A549 (cell line): Measurements from ENCODE around the gene MGLL. TPM values are rescaled to one million over a fixed set of nuclear protein-coding genes. Genes with fewer than 3 reads are reported as not detected.
A peak's percentile ranks its signal among the peaks of the same experiment; 100 is the strongest.

Experiments used
- ATAC-seq, 2 experiments: fragments of 200-7000 bp in 1 of 2; fragments of >200 bp in 1 of 2; cut with Nextera tagmentation in 1 of 2; cut with Tn5 transposase in 1 of 2; 3 replicates each; pipeline versions ENCODE4 v1.8.0 to v1.9.1; 2018 to 2020; ENCODE audit warnings: mild to moderate bottlenecking in 1 of 2, moderate library complexity in 1 of 2
- CTCF ChIA-PET: fragments of 300-600 bp; sonication (Branson Sonifier 250); formaldehyde crosslinking; extraction: SDS; loops from one replicate; lab custom pipeline; 2021; ENCODE audit warnings: antibody characterized with exemption, inconsistent platforms; lab: Yijun Ruan, JAX
- POLR2A ChIA-PET: fragments of 350-600 bp; formaldehyde crosslinking; extraction: SDS; loops from one replicate; lab custom pipeline; 2021; ENCODE audit warnings: antibody characterized with exemption, inconsistent platforms; lab: Yijun Ruan, JAX
- DNase-seq, 2 experiments: peaks; one replicate each; pipeline versions ENCODE4 v3.0.0 to v3.0.0-alpha.2; 2011 to 2016; ENCODE audit warnings: low read depth in 1 of 2, low spot score in 1 of 2
- FAIRE-seq: peaks from 2 replicates; lab custom pipeline; 2011; peaks lifted over from hg19 to GRCh38; lab: Jason Lieb, UNC
- H3K27ac ChIP-seq, 2 experiments: fragments of >200 bp; sonication (Bioruptor Twin); formaldehyde crosslinking; 3 replicates each; pipeline ENCODE4 v1.5.1; 2016 to 2017
- H3K4me1 ChIP-seq: fragments of >200 bp; sonication (Bioruptor Twin); formaldehyde crosslinking; 3 replicates; pipeline ENCODE4 v1.6.1; 2016
- H3K4me2 ChIP-seq: fragments of >200 bp; sonication (Bioruptor Twin); formaldehyde crosslinking; 3 replicates; pipeline ENCODE4 v1.6.1; 2016
- H3K4me3 ChIP-seq: fragments of >200 bp; sonication (Bioruptor Twin); formaldehyde crosslinking; 3 replicates; pipeline ENCODE4 v1.5.1; 2016
- H3K9me3 ChIP-seq: fragments of >200 bp; sonication (Bioruptor Twin); formaldehyde crosslinking; 3 replicates; pipeline ENCODE4 v1.6.1; 2016
- ATOH8 ChIP-seq: fragments of 250-450 bp; sonication (Bioruptor Pico); IDR thresholded peaks from 2 replicates; pipeline ENCODE4 v1.5.0; 2020; ENCODE audit warnings: low read depth, mild to moderate bottlenecking, moderate library complexity
- BCL3 ChIP-seq: fragments of >200 bp; sonication (Bioruptor Twin); formaldehyde crosslinking; IDR thresholded peaks from 3 replicates; pipeline ENCODE4 v1.6.1; 2016
- CBX8 ChIP-seq: fragments of 200-600 bp; sonication (generic); IDR thresholded peaks from 2 replicates; pipeline ENCODE4 v1.6.1; 2016
- EP300 ChIP-seq, 2 experiments: fragments of >200 bp; sonication (Bioruptor Twin); formaldehyde crosslinking; IDR thresholded peaks; 2 replicates in 1 of 2; 3 replicates in 1 of 2; pipeline ENCODE4 v1.6.1; 2016 to 2017
- ESRRA ChIP-seq: fragments of 150-350 bp; IDR thresholded peaks from 2 replicates; pipeline ENCODE4 v1.6.1; 2014; ENCODE audit warnings: mild to moderate bottlenecking, low read length, borderline replicate concordance
- FOXS1 ChIP-seq: fragments of 250-450 bp; sonication (Bioruptor Pico); IDR thresholded peaks from 2 replicates; pipeline ENCODE4 v1.5.0; 2020; ENCODE audit warnings: mild to moderate bottlenecking, moderate library complexity
- HDAC2 ChIP-seq: fragments of 200-600 bp; sonication (generic); IDR thresholded peaks from 2 replicates; pipeline ENCODE4 v1.6.1; 2016
- HEYL ChIP-seq: fragments of 250-450 bp; sonication (Bioruptor Pico); IDR thresholded peaks from 2 replicates; pipeline ENCODE4 v1.8.0; 2021; ENCODE audit warnings: mild to moderate bottlenecking, moderate library complexity
- HOXA7 ChIP-seq: fragments of 250-450 bp; sonication (Bioruptor Pico); IDR thresholded peaks from 2 replicates; pipeline ENCODE4 v1.5.0; 2020; ENCODE audit warnings: mild to moderate bottlenecking, moderate library complexity
- JUNB ChIP-seq: fragments of >200 bp; sonication (Bioruptor Twin); formaldehyde crosslinking; IDR thresholded peaks from 2 replicates; pipeline ENCODE4 v1.6.1; 2016
- KDM1A ChIP-seq: fragments of 200-600 bp; sonication (generic); IDR thresholded peaks from 2 replicates; pipeline ENCODE4 v1.6.1; 2016; ENCODE audit warnings: low read depth, mild to moderate bottlenecking
- MAZ ChIP-seq: fragments of 150-350 bp; IDR thresholded peaks from 2 replicates; pipeline ENCODE4 v1.6.1; 2014; ENCODE audit warnings: antibody characterized with exemption, low read depth, low read length, borderline replicate concordance
- MYC ChIP-seq: IDR thresholded peaks from 2 replicates; pipeline ENCODE4 v1.6.1; 2012; ENCODE audit warnings: mild to moderate bottlenecking, inconsistent platforms, low read length, improper control_type of control experiment, borderline replicate concordance
- NPAS2 ChIP-seq: fragments of 250-450 bp; sonication (Bioruptor Pico); IDR thresholded peaks from 2 replicates; pipeline ENCODE4 v1.8.0; 2022; ENCODE audit warnings: mild to moderate bottlenecking, moderate library complexity, borderline replicate concordance
- PHF8 ChIP-seq: fragments of 200-600 bp; sonication (generic); IDR thresholded peaks from 2 replicates; pipeline ENCODE4 v1.6.1; 2016; ENCODE audit warnings: low read depth, mild to moderate bottlenecking, antibody characterized with exemption, moderate library complexity, borderline replicate concordance
- POLR2A ChIP-seq: IDR thresholded peaks from 2 replicates; pipeline ENCODE4 v1.6.1; 2012; ENCODE audit warnings: mild to moderate bottlenecking, low read length
- RARB ChIP-seq: fragments of 250-450 bp; sonication (Bioruptor Pico); IDR thresholded peaks from 2 replicates; pipeline ENCODE4 v1.8.0; 2021; ENCODE audit warnings: mild to moderate bottlenecking, moderate library complexity
- RCOR1 ChIP-seq: fragments of 150-350 bp; IDR thresholded peaks from 2 replicates; pipeline ENCODE4 v1.6.1; 2014; ENCODE audit warnings: antibody characterized with exemption, low read length, low read depth
- REST ChIP-seq: fragments of 200-600 bp; sonication (generic); IDR thresholded peaks from 2 replicates; pipeline ENCODE4 v1.6.1; 2016; ENCODE audit warnings: antibody characterized with exemption, mild to moderate bottlenecking, moderate library complexity
- TP53 ChIP-seq: fragments of 250-450 bp; sonication (Bioruptor Pico); IDR thresholded peaks from 2 replicates; pipeline ENCODE4 v1.5.0; 2021; ENCODE audit warnings: mild to moderate bottlenecking, moderate library complexity
- USF2 ChIP-seq: fragments of 450-650 bp; IDR thresholded peaks from 2 replicates; pipeline ENCODE4 v1.6.1; 2014; ENCODE audit warnings: antibody characterized with exemption
- WGBS: methylation state at CpG from one replicate; pipeline ENCODE4 v1.1.6; 2017; ENCODE audit errors: missing lambda C conversion rate; 5-methylcytosine and 5-hydroxymethylcytosine counted together
- polyA plus RNA-seq, 4 experiments: library from polyadenylated mRNA; depleted of rRNA in 3 of 4; stranded (reverse); fragments of >200 nt; fragmentation: RNase III in 1 of 4; extraction: RNeasy Plus Mini Kit Qiagen cat#74134 plus additional on column Dnase treatment in 1 of 4; gene quantifications; 2 replicates in 3 of 4; 3 replicates in 1 of 4; pipeline ENCODE4 v1.2.3, GENCODE V29; 2011 to 2017

The MGLL gene
- polyA plus RNA-seq, 2 of the 4 experiments (the other 2 are of a cell fraction), result 38.5 to 41.5 TPM

- Histone ChIP-seq H3K4me1 (peaks cover 64% of the 10 kb centered on the region), H3K9me3 (peaks cover 7% of the 10 kb centered on the region; the same call in 1 of the 3 replicates), H3K4me3 (no peak overlapping the region), H3K4me2 (no peak overlapping the region), H3K27ac (0 out of 6 replicates have a peak overlapping the region, but pooled peaks of 1 of the 2 experiments have one; percentile 14)
- TF ChIP-seq PHF8, result no peak
- no peak for TF ChIP-seq HEYL (CRISPR knock-in tag)
- no peak for TF ChIP-seq MYC
- TF ChIP-seq KDM1A, result no peak
- TF ChIP-seq JUNB, result no peak
- TF ChIP-seq POLR2A, result no peak
- no peak for TF ChIP-seq MAZ
- no peak for TF ChIP-seq ATOH8 (CRISPR knock-in tag)
- no peak for TF ChIP-seq HDAC2
- no peak for TF ChIP-seq BCL3
- TF ChIP-seq USF2, result no peak
- WGBS, result 93% methylated on average over 7 of the region's 7 CpGs
- FAIRE-seq, result no peak
- no peak for ATAC-seq
- ChIA-PET CTCF (interaction anchor here (0.9 kb wide), 1 partner anchor 164 kb away, joined by 5 read pairs; no protein-coding TSS in a partner anchor), POLR2A (no interaction called here)
- DNase-seq, result no peak
Observed at GRCh38 chr3:127796045-127796830, 26.1 kb downstream of the MGLL start.

GRCh38 chr3:127794972-127795371, 27.3 kb downstream of the MGLL start:
- no peak for DNase-seq
- Histone ChIP-seq H3K9me3 (no peaks in the 10 kb centered on the region), H3K27ac (no peak overlapping the region), H3K4me2 (no peak overlapping the region), H3K4me1 (peaks cover 66% of the 10 kb centered on the region), H3K4me3 (no peak overlapping the region)
- no peak for ATAC-seq
- 93% methylated on average over 2 of the region's 2 CpGs for WGBS
- no peak for FAIRE-seq
- CTCF ChIA-PET, result no interaction called here
- POLR2A ChIA-PET, result no interaction called here
- no peak for TF ChIP-seq ESRRA
- no peak for TF ChIP-seq RCOR1
- TF ChIP-seq HDAC2, result no peak
- TF ChIP-seq FOXS1 (CRISPR knock-in tag), result no peak
- no peak for TF ChIP-seq TP53 (CRISPR knock-in tag)
- TF ChIP-seq KDM1A, result no peak
- no peak for TF ChIP-seq REST
- no peak for TF ChIP-seq CBX8
- no peak for TF ChIP-seq ATOH8 (CRISPR knock-in tag)
- TF ChIP-seq HOXA7, result no peak
- TF ChIP-seq NPAS2, result no peak
- TF ChIP-seq PHF8, result no peak
- TF ChIP-seq RARB (CRISPR knock-in tag), result no peak
- no peak for TF ChIP-seq EP300 (IDR thresholded peaks at IDR 0.05)
- TF ChIP-seq MAZ, result no peak
